Right ventricle myocardium inferior (tissue), 1 donor: Measurements from ENCODE around the gene MDFIC2. TPM values are rescaled to one million over a fixed set of nuclear protein-coding genes. Genes with fewer than 3 reads are reported as not detected.

Source experiments
- ATAC-seq: fragments of 200-7000 bp; cut with Tn5 transposase; one replicate; pipeline ENCODE4 v1.9.1; 2020; ENCODE audit warnings: mild to moderate bottlenecking, moderate library complexity
- DNase-seq: peaks from one replicate; pipeline ENCODE4 v3.0.0; 2021; ENCODE audit errors: missing footprints
- intact Hi-C: fragments of 100-400 bp; cut with DNase I; formaldehyde crosslinking; loops from one replicate; pipeline ENCODE4 v1.11.0; 2022
- total RNA-seq: library from RNA; stranded (reverse); fragmentation: NEBNext Ultra II Directional; extraction: Animal tissue kit (Norgen Biotek cat#: 25700); gene quantifications from one replicate; pipeline ENCODE4 v1.2.1, GENCODE V29; 2021
- donor health status: DM: no; HTN: yes; CAD: no; lungs with severe emphysema.

Gene MDFIC2
- total RNA-seq, 1 donor from 2014 or later, result not detected

- ATAC-seq (no peak), DNase-seq (no peak)
- intact Hi-C loops, result no loop called here
Observed at GRCh38 chr3:70189884-70190473, 122.5 kb downstream of the MDFIC2 start.

GRCh38 chr3:70186221-70186620 is 126.2 kb downstream of the MDFIC2 start:
- ATAC-seq (no peak), DNase-seq (no peak)
- intact Hi-C loops, result no loop called here

GRCh38 chr3:70185661-70186060 is 126.8 kb downstream of the MDFIC2 start:
- intact Hi-C loops, result no loop called here
- no peak for DNase-seq
- no peak for ATAC-seq

- ATAC-seq (no peak), DNase-seq (no peak)
- intact Hi-C loops, result no loop called here
Observed at GRCh38 chr3:70183781-70184504, 128.5 kb downstream of the MDFIC2 start.

- DNase-seq, result no peak
- intact Hi-C loops, result no loop called here
- no peak for ATAC-seq
Observed at GRCh38 chr3:70182166-70182565, 130.3 kb downstream of the MDFIC2 start.

GRCh38 chr3:70180664-70181063 is 131.8 kb downstream of the MDFIC2 start:
- intact Hi-C loops, result no loop called here
- no peak for ATAC-seq
- no peak for DNase-seq

- intact Hi-C loops, result no loop called here
- ATAC-seq (no peak), DNase-seq (no peak)
Observed at GRCh38 chr3:70179111-70179510, 133.3 kb downstream of the MDFIC2 start.

- intact Hi-C loops, result no loop called here
- ATAC-seq (no peak), DNase-seq (no peak)
Observed at GRCh38 chr3:70177881-70178645, 134.4 kb downstream of the MDFIC2 start.

GRCh38 chr3:70176224-70176623 is 136.2 kb downstream of the MDFIC2 start:
- ATAC-seq (no peak), DNase-seq (no peak)
- intact Hi-C loops, result no loop called here

GRCh38 chr3:70156808-70157207 is 155.6 kb downstream of the MDFIC2 start:
- intact Hi-C loops, result no loop called here
- ATAC-seq, result no peak
- DNase-seq, result no peak

- ATAC-seq (no peak), DNase-seq (no peak)
- intact Hi-C loops, result no loop called here
Observed at GRCh38 chr3:70150599-70150998, 161.8 kb downstream of the MDFIC2 start.

GRCh38 chr3:70149714-70150400 is 162.6 kb downstream of the MDFIC2 start:
- ATAC-seq (no peak), DNase-seq (no peak)
- intact Hi-C loops, result no loop called here
